Kasumi-1 (cell line): ENCODE data around the gene DNM2.

Experiments used
- DNase-seq, 2 experiments: peaks; one replicate each; lab custom pipeline; 2025; lab: John Stamatoyannopoulos, UW

The DNM2 gene

DNA sequence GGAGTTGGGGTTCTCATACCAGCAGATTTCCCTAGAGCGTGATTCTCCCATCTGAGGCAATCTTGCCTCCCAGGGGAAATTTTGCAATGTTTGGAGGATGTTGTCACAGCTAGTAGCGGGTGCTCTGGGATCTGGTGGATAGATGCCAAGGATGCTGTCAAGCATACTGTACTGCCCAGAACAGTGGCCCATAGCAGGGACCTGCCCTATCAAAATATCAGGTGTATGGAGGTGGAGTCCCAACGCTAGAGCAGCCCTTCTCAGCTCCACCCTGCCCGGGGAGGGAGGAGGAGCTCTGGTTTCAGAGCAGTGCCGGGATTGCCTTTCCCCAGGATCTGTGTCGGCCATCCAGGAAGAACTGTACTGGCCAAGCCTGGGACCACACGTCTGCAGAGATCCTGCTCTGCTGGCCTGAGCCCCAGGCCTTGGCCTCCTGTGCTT, 27.5 kb upstream of the DNM2 start:
- DNase-seq: peak in 1 of 2 experiments; percentile 5

DNA sequence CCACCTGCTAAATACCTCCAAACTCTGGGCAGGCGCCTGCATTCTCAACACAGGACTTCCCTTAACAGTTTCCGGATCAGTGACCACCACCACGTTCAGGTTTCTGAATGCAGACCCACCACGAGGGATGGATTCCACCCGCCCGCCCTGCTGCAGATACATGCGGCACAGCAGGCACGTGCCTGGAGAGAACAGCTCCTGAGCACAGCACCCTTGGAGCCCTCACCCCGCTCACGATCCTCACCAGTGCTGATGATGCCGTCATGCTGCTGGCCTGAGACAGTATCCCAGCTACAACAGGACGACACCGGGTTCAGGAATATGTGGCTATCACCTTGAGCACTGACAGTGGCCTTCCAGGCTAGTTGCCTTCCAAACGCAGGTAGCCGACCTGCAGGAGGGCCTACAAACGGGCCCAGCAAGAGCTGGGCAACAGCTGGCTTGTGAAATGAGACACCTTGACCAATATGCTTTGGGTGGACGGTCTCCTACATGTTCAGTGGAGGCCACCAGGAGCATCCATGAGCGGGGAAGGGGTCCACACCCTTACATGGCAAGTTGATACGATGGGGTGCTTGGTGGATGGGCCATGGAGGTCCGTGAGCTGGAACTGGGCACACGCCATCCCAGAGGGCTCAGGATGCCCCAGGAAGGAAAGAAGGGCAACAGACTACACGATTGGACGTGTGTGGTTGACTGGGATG, 26.5 kb upstream of the DNM2 start:
- no peak for DNase-seq

- no peak for DNase-seq
Measured at GRCh38 chr19:10691883-10692282, 26.0 kb upstream of the DNM2 start.

- no peak for DNase-seq
Measured at GRCh38 chr19:10692673-10693264, 25.1 kb upstream of the DNM2 start.

DNA sequence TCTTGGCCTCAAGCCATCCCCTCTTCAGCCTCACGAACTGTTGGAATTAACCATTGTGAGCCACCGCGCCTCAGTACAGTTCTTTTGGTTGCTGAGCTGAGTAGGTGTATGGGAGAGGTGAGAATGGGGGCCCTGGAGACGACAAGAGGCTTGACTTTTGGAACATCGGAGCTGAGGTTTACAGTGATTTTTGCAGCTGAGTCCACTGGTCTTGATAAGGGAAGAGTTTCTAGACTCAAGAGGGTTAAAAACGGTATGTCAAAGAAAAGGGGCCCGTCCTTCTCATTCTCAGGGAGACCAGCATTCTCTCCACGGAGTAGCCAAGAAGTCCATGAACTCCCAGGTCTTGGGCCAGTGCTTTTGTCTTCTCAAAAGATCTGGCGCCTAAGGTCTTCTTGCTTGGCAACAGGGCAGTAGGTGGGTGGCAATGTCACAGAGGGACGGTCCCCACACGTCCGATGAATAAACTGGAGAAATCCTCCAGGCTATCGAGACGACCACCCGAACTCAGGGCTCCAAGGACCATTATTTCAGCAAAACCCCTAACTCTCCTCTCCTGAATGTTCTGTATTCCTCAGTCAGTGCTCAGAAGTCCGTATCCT, 23.1 kb upstream of the DNM2 start:
- DNase-seq: no peak

DNA sequence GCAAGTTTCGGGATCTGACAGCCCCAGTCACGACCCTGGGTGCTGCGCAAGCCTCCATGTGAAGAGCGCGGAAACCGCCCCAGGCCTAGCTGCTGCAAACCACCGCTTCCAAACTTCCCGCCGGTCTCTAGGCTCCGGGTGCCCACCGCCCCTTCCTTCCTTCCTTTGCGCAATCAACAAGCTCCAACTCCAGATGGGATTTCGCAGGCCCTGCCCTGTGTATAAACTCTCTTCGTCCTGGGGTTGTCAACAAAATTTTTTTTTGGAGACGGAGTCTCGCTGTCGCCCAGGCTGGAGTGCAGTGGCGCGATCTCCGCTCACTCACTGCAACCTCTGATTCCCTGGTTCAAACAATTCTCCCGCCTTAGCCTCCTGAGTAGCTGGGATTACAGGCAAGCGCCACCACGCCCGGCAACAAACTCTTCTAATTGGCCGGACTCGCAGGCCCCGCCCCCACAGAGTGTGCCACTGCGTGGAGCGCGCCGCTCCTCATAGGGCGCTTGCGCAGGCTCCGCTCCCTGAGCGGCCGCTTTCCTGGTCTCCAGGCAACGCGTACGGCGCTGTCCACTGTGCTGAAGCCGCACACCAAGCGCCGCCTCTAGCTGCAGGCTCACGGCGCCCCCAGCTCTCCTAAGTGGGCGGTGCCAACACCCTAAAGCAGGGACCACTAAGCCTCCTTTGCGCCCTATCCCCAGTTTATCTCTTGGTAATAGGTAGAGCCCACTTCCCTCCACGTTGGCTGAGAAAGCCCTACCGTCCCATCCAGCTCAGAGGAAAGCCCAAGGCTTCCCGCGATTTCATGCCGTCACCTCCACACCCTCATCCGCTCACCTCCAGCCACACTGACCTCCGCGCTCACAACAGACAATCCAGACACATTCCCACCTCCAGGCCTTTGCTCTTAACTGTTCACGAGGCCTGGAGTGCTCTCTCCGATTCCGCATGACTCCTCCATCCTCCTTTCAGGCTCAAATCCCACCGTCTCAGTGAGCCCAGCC, 22.2 kb upstream of the DNM2 start:
- peak; percentile 90 to 95 for DNase-seq

- peak; percentile 81 to 88 for DNase-seq
Measured at GRCh38 chr19:10699650-10700335, 18.1 kb upstream of the DNM2 start.

DNA sequence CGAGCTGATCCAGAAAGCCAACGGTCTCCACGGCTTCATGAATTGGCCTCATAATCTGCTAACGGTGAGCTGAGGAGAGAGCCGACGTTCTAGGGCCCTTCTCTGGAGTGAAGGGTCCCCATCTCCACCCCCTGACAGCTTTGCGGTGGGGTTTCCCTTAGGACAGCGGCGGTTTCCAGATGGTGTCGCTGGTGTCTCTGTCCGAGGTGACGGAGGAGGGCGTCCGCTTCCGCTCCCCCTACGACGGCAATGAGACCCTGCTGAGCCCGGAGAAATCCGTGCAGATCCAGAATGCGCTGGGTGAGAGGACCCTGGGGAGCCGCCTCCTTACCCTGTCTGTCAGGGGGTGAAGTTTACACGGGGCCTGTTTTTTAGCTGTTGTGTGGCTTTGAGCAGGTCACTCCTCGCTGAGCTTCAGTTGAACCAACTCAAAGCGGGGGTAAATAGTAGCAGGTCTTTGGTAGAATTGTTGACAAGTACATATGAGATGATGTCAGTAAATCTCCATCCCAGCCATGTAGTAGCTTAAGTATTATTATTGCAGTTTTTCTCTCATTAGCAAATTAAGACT, 15.8 kb upstream of the DNM2 start:
- DNase-seq: peak; percentile 48 to 52

GRCh38 chr19:10706990-10707389, 10.9 kb upstream of the DNM2 start:
- DNase-seq: no peak

DNA sequence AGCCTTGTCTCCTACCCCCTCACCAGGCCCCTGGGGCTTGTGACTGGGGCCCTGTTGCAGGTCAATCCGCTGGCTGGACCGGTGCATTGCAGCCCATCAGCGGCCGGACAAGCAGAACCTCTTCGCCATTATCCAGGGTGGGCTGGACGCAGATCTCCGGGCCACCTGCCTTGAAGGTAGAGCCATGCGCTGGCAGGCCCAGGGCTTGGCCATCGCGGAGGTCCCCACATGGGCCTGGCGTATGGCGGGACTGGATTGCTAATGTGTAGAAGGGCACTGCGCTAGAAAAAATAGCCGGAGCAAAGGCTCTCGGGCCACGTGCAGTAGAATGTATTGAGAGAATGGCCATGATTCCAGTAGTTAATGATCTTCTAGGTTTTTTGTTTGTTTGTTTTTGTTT, 10.4 kb upstream of the DNM2 start:
- no peak for DNase-seq

DNA sequence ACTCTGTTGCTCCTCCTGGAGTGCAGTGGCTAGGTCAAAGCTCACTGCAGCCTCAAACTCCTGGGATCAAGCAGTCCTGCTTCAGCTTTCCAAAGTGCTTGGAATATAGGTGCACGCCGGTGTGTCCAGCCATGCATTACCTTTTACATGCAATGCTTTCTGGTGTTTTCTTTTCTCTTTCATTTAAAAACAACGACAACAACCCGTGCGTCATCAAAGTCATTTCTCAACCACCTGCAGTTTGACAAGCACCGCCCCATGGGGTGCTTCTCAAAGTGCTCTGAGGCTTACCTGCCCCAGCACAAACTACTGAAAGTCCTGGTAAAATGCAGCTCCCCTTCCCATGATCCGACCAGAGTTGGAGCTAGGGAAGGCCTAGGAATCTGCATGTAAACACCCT, 9.6 kb upstream of the DNM2 start:
- DNase-seq: no peak

- DNase-seq: no peak
Measured at GRCh38 chr19:10712045-10712444, 5.8 kb upstream of the DNM2 start.

DNA sequence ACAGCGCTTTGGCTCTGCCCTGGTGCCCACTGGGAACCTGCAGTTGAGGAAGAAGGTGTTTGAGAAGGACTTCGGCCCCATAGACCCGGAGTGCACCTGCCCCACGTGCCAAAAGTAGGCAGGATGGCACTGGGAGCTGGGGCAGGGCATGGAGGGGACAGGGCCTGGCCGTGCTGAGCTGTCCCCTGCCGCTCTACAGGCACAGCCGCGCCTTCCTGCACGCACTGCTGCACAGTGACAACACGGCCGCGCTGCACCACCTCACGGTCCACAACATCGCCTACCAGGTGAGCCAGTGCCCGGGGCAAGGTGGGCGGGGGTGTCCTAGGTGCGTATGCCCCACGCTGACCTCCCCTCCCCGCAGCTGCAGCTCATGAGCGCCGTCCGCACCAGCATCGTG, 5.1 kb upstream of the DNM2 start:
- no peak for DNase-seq

DNA sequence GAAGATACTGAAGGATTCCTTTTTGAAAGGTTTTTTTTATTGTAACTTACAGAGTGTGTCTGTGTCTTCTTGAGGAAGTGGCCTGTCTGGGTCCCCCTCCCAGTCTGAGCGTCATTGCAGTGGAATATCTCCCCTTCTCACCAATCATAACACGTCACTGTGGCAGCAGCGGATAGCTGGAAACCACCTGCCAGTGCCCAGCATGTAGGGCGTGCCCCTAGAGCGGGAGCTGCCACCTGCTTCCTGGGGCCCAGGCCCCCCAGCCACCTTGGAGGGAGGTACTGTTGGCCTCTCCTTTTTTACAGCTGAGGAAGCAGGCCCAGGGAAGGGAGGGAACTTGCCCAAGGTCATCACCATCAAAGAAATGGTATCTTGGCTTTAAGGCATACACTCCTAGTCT, 4.6 kb upstream of the DNM2 start:
- no peak for DNase-seq

DNA sequence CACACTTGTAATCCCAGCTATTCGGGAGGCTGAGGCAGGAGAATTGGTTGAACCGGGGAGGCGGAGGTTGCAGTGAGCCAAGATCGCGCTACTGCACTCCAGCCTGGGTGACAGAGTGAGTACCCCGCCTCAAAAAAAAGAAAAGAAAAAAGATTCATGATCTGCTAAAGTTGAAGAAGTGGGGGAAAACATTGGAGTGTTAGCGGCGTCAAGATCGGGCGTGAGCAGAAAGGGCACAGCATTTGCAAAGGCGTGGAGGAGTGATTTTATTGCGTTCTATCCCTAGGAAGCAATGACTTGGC, 874 bp upstream of the DNM2 start:
- no peak for DNase-seq

- DNase-seq: no peak
Measured at GRCh38 chr19:10718205-10719196, 622 bp downstream of the DNM2 start.

DNA sequence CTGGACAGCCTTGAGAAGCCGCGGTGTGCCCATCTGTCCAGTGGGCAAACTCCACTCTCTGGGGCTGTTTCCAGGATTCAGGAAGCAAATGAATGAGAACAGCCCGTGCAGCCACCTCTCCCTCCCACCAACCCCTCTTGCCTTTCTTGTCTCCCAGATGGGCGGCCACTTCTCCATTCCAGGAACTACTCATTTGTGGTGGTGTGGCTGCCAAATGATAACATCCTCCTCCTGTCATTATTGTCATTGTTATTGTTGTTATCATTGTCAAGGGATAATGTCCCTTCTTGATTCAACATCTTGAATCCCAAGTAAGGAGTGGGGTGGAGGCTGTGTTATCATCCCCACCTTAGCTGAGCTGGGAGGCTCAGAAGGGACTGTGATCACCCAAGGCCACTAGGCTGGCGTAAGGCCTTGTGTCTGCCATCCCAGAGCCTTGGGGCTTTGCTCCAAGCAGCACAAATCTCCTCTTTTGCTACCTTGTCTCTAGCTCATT, 1.6 kb downstream of the DNM2 start:
- peak; percentile 61 to 72 for DNase-seq

GRCh38 chr19:10720607-10721125, 2.8 kb downstream of the DNM2 start:
- DNase-seq: no peak

GRCh38 chr19:10723591-10723990, 5.7 kb downstream of the DNM2 start:
- DNase-seq: no peak

DNA sequence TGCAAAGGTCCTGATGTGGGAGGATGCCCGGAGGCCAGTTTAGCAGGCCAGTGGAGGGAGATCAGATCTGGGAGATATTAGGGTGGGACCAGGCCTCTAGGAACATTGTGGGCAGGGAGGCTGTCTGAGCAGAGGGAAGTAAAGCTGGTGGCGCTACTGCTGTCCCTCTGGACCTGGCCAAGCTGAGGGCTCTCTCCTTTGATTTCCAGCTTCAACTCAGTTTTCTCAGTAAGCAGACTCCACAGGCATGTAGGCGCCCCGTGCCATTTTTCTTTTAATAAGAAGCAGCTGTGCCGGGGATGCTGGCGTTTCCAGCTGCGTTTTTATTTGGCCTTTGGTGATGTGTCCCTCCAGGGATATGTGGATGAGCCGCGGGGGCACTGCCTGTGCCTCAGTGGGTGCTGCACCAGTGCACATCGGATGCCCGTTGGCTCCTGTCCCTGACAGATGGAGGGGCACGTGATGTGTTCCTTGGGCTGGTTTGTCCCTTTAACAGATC, 6.7 kb downstream of the DNM2 start:
- no peak for DNase-seq
